COLO668 (cell line): Measurements from ENCODE around the gene VWA2.
A peak's percentile ranks its signal among the peaks of the same experiment; 100 is the strongest.
"Not testable (repeated sequence)": the region's sequence is repeated elsewhere in the genome, so short reads cannot be mapped to it uniquely, and the experiment has no call there.

Source experiments
- DNase-seq: peaks from one replicate; lab custom pipeline; 2025; ENCODE audit not compliant: unreplicated experiment; lab: John Stamatoyannopoulos, UW

The VWA2 gene

GRCh38 chr10:114313866-114314265 lies 74.8 kb downstream of the VWA2 start:
- no peak for DNase-seq

GRCh38 chr10:114315566-114316420 lies 76.7 kb downstream of the VWA2 start:
- DNase-seq, result no peak

GRCh38 chr10:114316744-114317143 lies 77.7 kb downstream of the VWA2 start:
- DNase-seq, result no peak

- no peak for DNase-seq
Measured at GRCh38 chr10:114319406-114320248, 80.6 kb downstream of the VWA2 start.

- DNase-seq, result peak; percentile 48
Measured at GRCh38 chr10:114320249-114321116, 81.4 kb downstream of the VWA2 start.

GRCh38 chr10:114322344-114322743 lies 83.3 kb downstream of the VWA2 start:
- DNase-seq, result no peak

GRCh38 chr10:114323023-114323422 lies 84.0 kb downstream of the VWA2 start:
- no peak for DNase-seq

- DNase-seq, result no peak
Measured at GRCh38 chr10:114326795-114327194, 87.7 kb downstream of the VWA2 start.

- DNase-seq, result no peak
Measured at GRCh38 chr10:114327537-114328440, 88.7 kb downstream of the VWA2 start.

- DNase-seq, result no peak
Measured at GRCh38 chr10:114328441-114328812, 89.4 kb downstream of the VWA2 start.

GRCh38 chr10:114328874-114329273 lies 89.8 kb downstream of the VWA2 start:
- DNase-seq, result no peak

- DNase-seq, result no peak
Measured at GRCh38 chr10:114329634-114330365, 90.7 kb downstream of the VWA2 start.

- no peak for DNase-seq
Measured at GRCh38 chr10:114332301-114333192, 93.5 kb downstream of the VWA2 start.

- not testable (repeated sequence) for DNase-seq
Measured at GRCh38 chr10:114333441-114333840, 94.4 kb downstream of the VWA2 start.

- DNase-seq, result no peak
Measured at GRCh38 chr10:114334301-114334700, 95.2 kb downstream of the VWA2 start.

- DNase-seq, result no peak
Measured at GRCh38 chr10:114335614-114336013, 96.6 kb downstream of the VWA2 start.

- DNase-seq, result peak; percentile 58
Measured at GRCh38 chr10:114336823-114337509, 97.9 kb downstream of the VWA2 start.
